Colon (tissue), 2 donors: ENCODE data around the gene COIL.

Source experiments
- FAIRE-seq: peaks from 2 replicates; lab custom pipeline; 2012; peaks lifted over from hg19 to GRCh38; lab: Jason Lieb, UNC
- donor health status: control.
- donor health status: control.

Gene COIL

DNA sequence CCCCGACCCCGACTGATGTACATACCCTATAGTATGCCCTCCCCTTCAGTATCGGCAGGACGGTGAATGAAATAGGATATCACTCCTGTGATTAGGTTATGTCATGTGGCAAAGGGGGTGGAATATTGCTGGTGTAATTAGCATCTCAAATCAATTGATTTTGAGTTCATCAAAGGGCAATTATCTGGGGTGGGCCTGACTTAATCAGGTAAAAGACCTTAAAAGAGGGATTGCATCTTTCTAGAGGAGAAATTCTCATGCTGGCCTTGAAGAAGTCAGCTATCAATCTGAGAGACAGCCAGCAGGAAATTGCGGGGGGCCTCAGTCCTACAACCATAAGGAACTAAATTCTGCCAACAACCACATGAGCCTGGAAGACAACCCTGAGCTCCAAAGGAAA, 57.3 kb downstream of the COIL start:
- FAIRE-seq = no peak

DNA sequence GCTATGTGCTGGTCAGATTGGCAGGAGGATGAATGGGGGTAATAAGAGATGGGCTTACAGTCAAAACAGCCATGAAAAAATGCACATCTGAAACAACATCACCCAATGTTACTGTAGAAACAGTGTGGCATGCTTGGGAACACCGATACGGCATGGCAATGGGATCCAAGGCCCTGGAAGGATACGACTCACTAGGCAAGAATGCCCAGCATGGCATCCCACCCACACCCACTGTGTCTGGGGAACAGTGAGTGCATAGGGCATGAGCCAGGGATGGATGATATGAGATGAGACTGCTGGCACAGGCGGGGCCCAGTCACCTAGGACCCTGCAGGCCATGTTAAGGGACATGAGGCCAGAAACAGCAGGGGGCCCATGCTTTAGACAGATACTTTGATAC, 58.5 kb downstream of the COIL start:
- no peak for FAIRE-seq

DNA sequence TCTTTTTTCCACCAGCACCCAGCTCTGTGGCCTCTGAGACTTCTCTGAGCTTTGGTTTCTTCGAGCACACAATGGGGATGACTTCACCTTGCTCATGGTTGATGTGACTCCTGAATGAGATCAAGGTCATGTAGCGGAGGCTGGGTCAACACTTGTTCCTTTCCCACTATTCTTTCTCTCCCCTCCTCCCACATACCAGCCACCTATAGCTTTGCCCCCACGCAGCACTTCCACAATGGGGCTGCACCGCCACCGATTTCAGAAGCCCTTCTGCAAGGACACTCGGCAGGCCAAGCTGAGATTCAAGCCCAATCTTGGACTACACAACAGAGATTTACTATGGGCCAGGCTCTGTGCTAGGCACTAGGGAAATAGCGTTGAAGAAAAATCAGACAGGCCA, 61.4 kb downstream of the COIL start:
- FAIRE-seq = no peak

DNA sequence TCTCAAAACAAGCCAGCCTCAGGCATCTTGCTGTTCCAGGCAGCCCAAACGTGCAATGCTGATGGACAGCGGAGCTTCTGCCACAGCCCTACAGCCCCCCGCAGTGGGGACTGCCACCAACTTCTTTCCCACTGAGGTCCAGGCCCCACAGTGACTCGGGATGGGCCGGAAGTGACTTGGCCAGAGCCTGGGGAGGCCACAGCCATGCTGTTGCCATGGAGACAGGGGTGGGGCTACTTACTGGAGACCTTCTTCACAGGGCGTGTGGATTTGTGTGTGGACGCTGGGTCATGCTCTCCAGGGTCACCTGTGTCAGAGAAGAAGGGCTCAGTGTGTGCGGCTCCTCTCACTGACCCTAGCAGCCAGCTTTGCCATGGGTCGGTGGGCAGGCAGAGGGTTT, 62.0 kb downstream of the COIL start:
- FAIRE-seq = no peak

DNA sequence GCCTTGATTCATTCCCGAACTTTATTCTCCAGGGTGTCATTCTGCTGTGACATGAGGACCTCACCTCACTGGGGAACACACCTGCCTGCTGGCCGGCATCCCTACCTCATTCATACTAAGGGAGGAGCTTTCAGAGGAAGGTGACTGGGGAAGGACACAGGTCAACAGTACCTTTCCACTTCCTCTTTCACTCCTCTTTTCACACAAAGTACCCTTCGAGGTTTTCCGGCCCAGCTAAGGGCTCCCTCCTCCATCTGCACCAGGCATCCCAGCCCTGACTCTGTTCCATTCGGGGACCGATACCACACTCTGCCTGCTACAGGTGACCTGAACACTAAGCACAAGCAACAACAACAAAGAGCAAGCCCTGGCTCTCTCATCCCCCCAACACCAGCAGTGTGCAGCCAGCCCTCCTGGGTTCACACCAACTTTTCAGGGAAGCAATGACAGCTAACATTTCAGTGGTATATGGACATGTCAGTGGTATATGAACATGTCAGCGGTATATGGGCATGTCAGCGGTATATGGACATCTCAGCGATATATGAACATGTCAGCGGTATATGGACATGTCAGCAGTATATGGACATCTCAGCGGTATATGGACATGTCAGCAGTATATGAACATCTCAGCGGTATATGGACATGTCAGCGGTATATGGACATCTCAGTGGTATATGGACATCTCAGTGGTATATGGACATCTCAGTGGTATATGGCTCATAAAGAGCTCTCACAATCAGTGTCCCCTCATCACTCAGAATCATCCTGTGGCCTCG, 63.0 kb downstream of the COIL start:
- FAIRE-seq = no peak

DNA sequence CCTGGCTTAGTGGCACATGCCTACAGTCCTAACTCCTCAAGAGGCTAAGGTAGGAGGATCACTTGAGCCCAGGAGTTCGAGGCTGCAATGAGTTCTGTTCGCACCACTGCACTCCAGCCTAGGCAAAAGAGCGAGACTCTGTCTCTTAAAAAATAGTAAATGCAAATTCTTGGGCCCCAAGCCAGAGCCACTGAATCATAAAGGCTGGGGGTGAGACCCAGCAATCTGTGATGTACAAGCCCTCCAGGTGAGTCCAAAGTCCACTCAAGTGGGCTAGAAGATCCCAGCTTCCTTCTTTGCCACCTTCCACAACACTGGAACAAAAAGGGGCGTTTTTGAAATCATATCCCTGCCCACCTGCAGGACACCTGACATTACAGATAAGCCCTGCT, 63.9 kb downstream of the COIL start:
- no peak for FAIRE-seq

DNA sequence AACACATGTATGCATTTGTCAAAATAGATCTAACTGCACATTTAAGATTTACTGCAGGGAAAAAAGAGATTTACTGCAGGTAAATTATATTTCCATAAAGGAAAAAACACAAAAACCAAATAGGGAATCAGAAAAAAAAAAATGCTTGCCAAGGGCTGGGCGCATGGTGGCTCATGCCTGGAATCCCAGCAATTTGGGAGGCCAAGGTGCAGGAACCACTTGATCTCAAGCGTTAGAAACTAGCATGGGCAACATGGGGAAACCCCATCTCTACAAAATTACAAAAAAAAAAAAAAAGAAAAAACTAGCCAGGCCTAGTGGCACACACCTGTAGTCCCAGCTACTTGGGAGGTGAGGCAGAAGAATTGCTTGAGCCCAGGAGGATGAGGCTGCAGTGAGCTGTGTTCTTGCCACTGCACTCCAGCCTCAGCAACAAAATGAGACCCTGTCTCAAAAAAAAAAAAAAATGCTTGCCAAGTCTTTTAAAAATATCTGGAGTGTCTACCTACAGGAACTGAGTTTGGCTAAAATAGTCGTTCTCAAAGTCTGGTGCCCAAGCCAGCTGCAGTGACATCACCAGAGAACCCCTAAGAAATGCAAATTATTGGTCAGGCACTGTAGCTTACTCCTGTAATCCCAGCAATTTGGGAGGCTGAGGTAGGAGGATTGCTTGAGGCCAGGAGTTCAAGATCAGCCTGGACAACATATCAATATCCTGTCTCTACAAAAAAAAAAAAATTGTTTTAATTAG, 64.5 kb downstream of the COIL start:
- FAIRE-seq = no peak

DNA sequence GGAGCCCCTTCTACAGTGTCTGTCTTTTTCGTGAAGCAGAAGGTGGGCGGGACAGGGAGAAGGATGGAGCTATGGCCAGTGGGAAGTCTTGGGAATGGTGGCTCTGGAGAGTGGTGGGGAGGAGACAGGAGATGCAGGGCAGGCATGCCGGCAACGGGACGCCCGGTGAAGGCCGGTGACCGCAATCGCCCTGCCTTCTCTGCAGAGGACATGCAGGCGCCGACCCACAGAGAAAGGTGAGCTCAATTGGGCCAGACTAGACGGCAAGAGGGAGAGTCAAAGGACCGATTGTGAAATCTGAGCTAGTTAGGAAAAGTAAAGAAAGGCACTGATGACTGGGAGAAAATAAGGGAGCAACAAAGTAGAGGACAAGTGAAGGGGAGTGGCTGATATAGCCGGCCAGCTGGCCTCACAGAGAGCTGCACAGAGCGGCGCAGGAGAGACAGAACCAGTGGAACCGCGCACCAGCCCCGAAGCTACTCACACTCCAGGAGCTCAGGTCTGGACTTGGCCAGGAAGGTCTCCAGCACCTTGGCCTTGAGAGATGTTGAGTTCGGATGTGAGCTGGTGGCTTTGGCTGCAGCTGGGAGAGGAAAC, 65.9 kb downstream of the COIL start:
- no peak for FAIRE-seq

DNA sequence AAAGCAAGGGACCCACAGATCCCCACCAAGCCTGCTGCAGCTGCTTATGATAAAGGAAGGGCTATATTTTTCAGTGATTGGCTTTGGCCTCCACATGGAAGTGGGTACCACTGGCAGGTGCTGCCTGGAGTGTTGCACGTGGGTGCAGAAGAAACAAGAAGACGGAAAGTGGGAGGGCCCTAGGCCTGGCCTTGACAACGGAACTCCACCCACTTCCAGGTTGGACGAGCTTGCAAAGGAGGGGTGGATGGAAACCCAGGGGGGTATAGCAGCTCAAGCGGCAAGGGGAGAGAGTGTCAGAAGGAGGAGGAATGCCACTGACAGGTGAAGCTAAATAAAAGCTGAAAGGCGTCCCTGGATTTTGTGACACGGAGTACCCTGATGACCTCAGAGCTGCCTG, 67.3 kb downstream of the COIL start:
- FAIRE-seq = no peak

DNA sequence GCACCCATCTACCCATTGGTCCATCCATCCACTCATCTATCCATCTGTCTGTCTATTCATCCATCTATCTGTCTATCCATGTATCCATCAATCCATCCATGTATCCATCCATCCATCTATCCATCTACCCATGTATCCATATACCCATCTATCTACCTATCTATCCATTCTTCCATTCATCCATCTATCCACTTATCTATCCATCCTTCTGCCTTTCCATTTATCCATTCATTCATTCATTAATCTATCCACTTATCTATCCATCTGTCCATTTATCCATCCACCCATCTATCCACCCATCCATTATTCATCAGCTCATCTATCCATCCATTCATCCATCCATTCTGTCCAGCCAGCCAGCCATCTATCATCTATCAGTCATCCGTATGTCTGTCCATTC, 68.5 kb downstream of the COIL start:
- no peak for FAIRE-seq

DNA sequence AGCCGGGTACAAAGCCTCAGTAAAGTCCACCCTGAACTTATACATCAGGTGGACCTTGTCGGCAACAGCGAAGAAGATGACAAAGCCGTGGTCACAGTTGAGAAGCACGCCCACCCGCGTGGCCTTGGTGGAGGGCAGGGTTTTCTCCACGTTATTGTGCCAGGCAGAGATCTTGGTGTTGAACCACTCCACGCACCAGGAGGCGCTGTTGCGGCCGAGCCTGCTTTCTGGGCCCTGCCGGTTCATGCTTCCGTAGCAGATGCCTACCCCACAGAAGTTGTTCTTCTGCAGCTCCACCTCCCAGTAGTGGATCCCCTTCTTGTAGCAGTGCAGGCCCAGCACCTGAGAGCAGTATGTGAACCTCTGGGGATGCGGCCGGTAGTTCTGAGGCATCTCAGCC, 69.1 kb downstream of the COIL start:
- FAIRE-seq = no peak

DNA sequence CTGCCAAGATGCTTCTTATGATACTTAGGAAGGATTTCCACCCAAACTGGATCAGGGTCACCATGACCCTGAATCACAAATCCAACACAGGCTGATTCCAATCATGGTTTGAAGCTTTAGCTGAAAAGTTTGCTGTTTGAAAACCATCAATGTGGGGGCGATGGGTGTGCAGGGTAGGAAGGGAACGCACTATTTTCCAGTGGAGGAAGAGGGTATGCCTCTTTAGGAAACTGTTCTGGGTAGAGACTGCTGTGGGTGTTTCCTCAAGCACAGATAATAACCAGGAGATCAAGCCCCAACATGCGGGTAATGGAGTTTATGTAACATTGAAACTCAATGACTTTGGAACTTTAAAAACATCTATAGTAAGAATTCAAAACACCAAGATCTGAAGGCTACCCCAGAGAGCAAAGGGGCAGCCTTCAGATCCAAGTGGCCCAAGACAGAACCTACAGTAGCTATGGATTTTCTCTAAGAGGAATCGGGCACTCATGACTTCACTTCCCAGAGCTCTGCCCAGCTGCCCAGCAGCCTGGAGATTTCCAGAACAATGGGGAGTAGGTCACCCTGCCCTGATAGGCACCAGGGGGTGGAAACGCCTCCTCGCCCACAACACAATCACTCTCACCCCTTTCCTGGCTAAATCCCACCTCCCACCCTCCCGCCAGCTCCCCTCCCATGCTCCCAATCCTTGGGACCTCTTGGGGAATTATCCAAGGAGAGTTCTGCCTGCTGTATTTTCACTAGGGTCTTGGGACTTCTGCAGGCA, 69.8 kb downstream of the COIL start:
- FAIRE-seq = no peak

DNA sequence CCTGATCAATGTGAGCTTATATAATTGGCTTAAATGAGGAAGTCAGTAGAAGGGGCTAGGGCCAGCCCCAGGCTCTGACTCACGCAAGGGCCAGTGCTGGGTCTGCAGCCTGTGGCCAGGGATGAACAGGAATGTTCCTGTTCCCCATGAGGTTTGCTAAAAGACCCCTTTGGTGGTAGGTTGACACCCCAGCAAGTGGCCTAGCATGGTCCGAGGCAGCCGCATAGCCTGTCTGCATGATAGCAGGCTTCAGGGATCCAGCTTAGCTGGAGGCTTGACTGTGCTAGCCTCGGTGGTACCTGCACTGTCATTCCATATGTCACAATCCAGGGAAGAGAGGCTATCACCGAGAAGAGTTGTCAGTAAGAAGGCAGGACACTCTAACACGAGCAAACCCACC, 70.5 kb downstream of the COIL start:
- no peak for FAIRE-seq
